ENCODE measurements around the gene SLC26A5. TPM values are rescaled to one million over a fixed set of nuclear protein-coding genes. Genes with fewer than 3 reads are reported as not detected.

SLC26A5 gene
- total and polyA plus RNA-seq, 2 of the 8 experiments (the other 6 are each of a cell fraction or from before 2014, with no cell fraction given) = 0.09 to 0.24 TPM

DNA sequence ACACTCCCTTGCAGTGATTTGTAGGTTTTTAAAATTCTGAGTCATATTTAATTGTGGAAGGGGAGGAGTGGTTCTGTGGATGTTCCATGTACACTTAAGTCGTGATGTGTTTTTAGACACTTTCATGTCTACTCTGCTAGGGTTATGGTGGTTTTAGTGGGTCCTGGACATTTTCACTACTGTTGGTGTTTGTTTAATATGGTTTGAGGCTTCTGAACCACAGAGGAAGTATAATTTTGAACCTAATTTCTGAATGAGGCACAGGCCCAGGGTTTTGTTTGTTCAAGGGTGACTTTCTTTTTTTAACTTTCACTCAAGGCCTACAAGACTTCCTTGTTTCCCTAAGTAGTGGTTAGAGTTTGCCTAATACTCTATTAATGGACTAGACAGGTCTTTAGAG, 13.3 kb downstream of the SLC26A5 start (continued):
- TF ChIP-seq TAF1 (IDR thresholded peaks at IDR 0.05; ENCODE audit: low read depth, low read length) (no peak), SIX5 (IDR thresholded peaks at IDR 0.05; ENCODE audit: low read depth, low read length) (no peak), EGR1 (IDR thresholded peaks at IDR 0.05; ENCODE audit: borderline replicate concordance, low read depth, low read length) (no peak), JUND (IDR thresholded peaks at IDR 0.05; ENCODE audit: low read length) (no peak), CHD1 (IDR thresholded peaks at IDR 0.05; ENCODE audit: low read depth, low read length) (no peak)
- TF ChIP-seq, protein P1, sequence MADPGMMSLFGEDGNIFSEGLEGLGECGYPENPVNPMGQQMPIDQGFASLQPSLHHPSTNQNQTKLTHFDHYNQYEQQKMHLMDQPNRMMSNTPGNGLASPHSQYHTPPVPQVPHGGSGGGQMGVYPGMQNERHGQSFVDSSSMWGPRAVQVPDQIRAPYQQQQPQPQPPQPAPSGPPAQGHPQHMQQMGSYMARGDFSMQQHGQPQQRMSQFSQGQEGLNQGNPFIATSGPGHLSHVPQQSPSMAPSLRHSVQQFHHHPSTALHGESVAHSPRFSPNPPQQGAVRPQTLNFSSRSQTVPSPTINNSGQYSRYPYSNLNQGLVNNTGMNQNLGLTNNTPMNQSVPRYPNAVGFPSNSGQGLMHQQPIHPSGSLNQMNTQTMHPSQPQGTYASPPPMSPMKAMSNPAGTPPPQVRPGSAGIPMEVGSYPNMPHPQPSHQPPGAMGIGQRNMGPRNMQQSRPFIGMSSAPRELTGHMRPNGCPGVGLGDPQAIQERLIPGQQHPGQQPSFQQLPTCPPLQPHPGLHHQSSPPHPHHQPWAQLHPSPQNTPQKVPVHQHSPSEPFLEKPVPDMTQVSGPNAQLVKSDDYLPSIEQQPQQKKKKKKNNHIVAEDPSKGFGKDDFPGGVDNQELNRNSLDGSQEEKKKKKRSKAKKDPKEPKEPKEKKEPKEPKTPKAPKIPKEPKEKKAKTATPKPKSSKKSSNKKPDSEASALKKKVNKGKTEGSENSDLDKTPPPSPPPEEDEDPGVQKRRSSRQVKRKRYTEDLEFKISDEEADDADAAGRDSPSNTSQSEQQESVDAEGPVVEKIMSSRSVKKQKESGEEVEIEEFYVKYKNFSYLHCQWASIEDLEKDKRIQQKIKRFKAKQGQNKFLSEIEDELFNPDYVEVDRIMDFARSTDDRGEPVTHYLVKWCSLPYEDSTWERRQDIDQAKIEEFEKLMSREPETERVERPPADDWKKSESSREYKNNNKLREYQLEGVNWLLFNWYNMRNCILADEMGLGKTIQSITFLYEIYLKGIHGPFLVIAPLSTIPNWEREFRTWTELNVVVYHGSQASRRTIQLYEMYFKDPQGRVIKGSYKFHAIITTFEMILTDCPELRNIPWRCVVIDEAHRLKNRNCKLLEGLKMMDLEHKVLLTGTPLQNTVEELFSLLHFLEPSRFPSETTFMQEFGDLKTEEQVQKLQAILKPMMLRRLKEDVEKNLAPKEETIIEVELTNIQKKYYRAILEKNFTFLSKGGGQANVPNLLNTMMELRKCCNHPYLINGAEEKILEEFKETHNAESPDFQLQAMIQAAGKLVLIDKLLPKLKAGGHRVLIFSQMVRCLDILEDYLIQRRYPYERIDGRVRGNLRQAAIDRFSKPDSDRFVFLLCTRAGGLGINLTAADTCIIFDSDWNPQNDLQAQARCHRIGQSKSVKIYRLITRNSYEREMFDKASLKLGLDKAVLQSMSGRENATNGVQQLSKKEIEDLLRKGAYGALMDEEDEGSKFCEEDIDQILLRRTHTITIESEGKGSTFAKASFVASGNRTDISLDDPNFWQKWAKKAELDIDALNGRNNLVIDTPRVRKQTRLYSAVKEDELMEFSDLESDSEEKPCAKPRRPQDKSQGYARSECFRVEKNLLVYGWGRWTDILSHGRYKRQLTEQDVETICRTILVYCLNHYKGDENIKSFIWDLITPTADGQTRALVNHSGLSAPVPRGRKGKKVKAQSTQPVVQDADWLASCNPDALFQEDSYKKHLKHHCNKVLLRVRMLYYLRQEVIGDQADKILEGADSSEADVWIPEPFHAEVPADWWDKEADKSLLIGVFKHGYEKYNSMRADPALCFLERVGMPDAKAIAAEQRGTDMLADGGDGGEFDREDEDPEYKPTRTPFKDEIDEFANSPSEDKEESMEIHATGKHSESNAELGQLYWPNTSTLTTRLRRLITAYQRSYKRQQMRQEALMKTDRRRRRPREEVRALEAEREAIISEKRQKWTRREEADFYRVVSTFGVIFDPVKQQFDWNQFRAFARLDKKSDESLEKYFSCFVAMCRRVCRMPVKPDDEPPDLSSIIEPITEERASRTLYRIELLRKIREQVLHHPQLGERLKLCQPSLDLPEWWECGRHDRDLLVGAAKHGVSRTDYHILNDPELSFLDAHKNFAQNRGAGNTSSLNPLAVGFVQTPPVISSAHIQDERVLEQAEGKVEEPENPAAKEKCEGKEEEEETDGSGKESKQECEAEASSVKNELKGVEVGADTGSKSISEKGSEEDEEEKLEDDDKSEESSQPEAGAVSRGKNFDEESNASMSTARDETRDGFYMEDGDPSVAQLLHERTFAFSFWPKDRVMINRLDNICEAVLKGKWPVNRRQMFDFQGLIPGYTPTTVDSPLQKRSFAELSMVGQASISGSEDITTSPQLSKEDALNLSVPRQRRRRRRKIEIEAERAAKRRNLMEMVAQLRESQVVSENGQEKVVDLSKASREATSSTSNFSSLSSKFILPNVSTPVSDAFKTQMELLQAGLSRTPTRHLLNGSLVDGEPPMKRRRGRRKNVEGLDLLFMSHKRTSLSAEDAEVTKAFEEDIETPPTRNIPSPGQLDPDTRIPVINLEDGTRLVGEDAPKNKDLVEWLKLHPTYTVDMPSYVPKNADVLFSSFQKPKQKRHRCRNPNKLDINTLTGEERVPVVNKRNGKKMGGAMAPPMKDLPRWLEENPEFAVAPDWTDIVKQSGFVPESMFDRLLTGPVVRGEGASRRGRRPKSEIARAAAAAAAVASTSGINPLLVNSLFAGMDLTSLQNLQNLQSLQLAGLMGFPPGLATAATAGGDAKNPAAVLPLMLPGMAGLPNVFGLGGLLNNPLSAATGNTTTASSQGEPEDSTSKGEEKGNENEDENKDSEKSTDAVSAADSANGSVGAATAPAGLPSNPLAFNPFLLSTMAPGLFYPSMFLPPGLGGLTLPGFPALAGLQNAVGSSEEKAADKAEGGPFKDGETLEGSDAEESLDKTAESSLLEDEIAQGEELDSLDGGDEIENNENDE (IDR thresholded peaks at IDR 0.05; ENCODE audit: insufficient replicate concordance, low read length) = no peak
